RWPE2 (cell line): ENCODE results near the gene LGR4.

Experiments
- ATAC-seq: fragments of 200-7000 bp; cut with Tn5 transposase; 3 replicates; pipeline ENCODE4 v1.9.1; 2021; ENCODE audit warnings: low read depth
- DNase-seq: peaks from one replicate; pipeline ENCODE4 v3.0.0-alpha.2; 2020; ENCODE audit warnings: low spot score
- H3K27ac ChIP-seq: fragments of 450-650 bp; 2 replicates; pipeline ENCODE4 v1.5.1; 2017; ENCODE audit warnings: mild to moderate bottlenecking; ENCODE audit not compliant: poor library complexity, severe bottlenecking
- H3K27me3 ChIP-seq: fragments of 250-450 bp; sonication (Bioruptor Pico); 2 replicates; pipeline ENCODE4 v1.5.1; 2021; ENCODE audit warnings: mild to moderate bottlenecking, moderate library complexity; ENCODE audit not compliant: insufficient read depth, poor library complexity, severe bottlenecking
- H3K36me3 ChIP-seq: fragments of 250-450 bp; sonication (Bioruptor Pico); 2 replicates; pipeline ENCODE4 v1.5.1; 2020; ENCODE audit warnings: low read depth, mild to moderate bottlenecking, moderate library complexity
- H3K4me1 ChIP-seq: fragments of 250-450 bp; sonication (Bioruptor Pico); 2 replicates; pipeline ENCODE4 v1.5.1; 2021; ENCODE audit warnings: mild to moderate bottlenecking, moderate library complexity; ENCODE audit not compliant: insufficient read depth, poor library complexity, severe bottlenecking
- H3K4me3 ChIP-seq: fragments of 250-450 bp; sonication (Bioruptor Pico); 2 replicates; pipeline ENCODE4 v1.5.1; 2021; ENCODE audit warnings: mild to moderate bottlenecking, moderate library complexity; ENCODE audit not compliant: severe bottlenecking
- H3K9me3 ChIP-seq: fragments of 250-450 bp; sonication (Bioruptor Pico); 2 replicates; pipeline ENCODE4 v1.5.1; 2021; ENCODE audit warnings: mild to moderate bottlenecking, moderate library complexity; ENCODE audit not compliant: severe bottlenecking
- TF ChIP-seq, protein P1 (sequence below): fragments of 450-650 bp; IDR thresholded peaks from one replicate; pipeline ENCODE4 v1.5.1; 2017; ENCODE audit warnings: mild to moderate bottlenecking, moderate library complexity; ENCODE audit not compliant: poor library complexity, severe bottlenecking

Gene LGR4

GRCh38 chr11:27466363-27466762 is 6.2 kb downstream of the LGR4 start:
- ATAC-seq, result no peak
- Histone ChIP-seq H3K27ac (peak overlapping the region; percentile 91), H3K4me3 (no peak overlapping the region)

DNA sequence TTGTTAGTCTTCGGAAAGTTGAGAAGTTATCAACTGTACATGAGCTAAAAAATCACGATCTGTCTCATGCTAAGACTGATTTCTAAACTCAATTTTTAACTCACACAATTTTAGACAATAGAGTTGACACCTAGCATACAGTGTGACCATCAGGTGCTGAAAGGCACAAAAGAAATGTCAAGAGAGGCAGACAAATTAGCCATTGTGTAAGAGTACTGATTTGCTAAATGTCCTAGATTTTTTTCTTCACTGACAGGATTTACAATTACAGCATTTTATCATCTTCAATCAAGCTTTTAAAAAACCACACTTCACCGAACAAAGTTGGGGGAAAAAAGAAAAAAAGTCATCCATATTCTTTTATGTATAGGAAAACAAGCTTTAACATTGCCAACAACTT is 7.0 kb downstream of the LGR4 start:
- Histone ChIP-seq H3K4me1 (peaks cover 79% of the 10 kb centered on the region), H3K36me3 (no peaks in the 10 kb centered on the region), H3K9me3 (no peaks in the 10 kb centered on the region), H3K27ac (peak overlapping the region; percentile 91), H3K27me3 (no peaks in the 10 kb centered on the region), H3K4me3 (no peak overlapping the region)
- TF ChIP-seq, protein P1, sequence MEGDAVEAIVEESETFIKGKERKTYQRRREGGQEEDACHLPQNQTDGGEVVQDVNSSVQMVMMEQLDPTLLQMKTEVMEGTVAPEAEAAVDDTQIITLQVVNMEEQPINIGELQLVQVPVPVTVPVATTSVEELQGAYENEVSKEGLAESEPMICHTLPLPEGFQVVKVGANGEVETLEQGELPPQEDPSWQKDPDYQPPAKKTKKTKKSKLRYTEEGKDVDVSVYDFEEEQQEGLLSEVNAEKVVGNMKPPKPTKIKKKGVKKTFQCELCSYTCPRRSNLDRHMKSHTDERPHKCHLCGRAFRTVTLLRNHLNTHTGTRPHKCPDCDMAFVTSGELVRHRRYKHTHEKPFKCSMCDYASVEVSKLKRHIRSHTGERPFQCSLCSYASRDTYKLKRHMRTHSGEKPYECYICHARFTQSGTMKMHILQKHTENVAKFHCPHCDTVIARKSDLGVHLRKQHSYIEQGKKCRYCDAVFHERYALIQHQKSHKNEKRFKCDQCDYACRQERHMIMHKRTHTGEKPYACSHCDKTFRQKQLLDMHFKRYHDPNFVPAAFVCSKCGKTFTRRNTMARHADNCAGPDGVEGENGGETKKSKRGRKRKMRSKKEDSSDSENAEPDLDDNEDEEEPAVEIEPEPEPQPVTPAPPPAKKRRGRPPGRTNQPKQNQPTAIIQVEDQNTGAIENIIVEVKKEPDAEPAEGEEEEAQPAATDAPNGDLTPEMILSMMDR, result no peak
- ATAC-seq (no peak), DNase-seq (no peak)

More at GRCh38 chr11:27466363-27466762, 6.2 kb downstream of the LGR4 start:
- DNase-seq, result no peak
- Histone ChIP-seq H3K4me1 (peaks cover 79% of the 10 kb centered on the region), H3K36me3 (no peaks in the 10 kb centered on the region), H3K27me3 (no peaks in the 10 kb centered on the region), H3K9me3 (no peaks in the 10 kb centered on the region)
- TF ChIP-seq, protein P1, result no peak

DNA sequence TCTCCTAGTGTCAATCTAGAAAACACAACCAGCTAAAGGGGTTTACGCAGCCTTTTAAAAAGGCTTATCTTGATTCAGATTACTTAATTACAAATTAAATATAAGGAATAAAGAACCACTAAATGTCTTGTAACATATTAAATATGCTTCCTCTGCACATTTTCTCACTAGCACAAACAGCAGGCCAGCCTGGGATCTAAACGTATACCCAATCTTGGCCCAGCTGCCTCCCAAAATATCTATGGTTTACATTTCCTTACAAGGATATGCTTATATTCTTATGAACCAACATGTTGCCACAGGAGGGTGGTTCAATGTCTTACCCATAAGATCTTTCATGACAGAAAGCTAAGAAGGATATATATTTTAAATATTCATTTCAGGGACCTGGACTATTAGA is 7.7 kb downstream of the LGR4 start:
- H3K4me1 ChIP-seq, result peaks cover 74% of the 10 kb centered on the region
- no peaks in the 10 kb centered on the region for H3K9me3 ChIP-seq
- DNase-seq (no peak), ATAC-seq (no peak)
- no peaks in the 10 kb centered on the region for H3K36me3 ChIP-seq
- H3K27me3 ChIP-seq, result no peaks in the 10 kb centered on the region
- H3K27ac ChIP-seq, result peak overlapping the region; percentile 91
- no peak overlapping the region for H3K4me3 ChIP-seq
- TF ChIP-seq, protein P1, result no peak

DNA sequence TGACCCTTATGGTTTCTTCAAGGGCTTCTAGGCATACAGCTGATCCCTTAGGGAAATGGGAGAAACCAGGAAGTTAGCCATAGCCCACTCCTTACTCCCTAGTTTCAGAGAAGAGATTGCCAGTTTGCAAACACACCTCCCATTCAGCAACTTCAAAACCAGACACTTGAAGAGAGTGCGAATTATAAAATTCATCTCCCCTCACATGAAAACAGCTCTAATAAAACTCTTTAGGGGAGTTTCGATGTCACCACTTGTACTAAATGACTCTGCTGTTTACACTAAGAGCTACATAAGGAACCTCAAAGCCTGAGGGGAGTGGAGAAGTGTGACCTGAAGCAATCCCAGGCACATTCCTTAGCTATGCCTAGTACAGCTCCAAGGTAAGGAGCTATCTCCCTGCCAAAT is 8.3 kb downstream of the LGR4 start:
- Histone ChIP-seq H3K4me3 (no peak overlapping the region), H3K27ac (peak overlapping the region; percentile 91), H3K27me3 (no peaks in the 10 kb centered on the region), H3K9me3 (no peaks in the 10 kb centered on the region), H3K36me3 (no peaks in the 10 kb centered on the region), H3K4me1 (peaks cover 68% of the 10 kb centered on the region)
- TF ChIP-seq, protein P1, result no peak
- DNase-seq (no peak), ATAC-seq (peak; percentile 73)

DNA sequence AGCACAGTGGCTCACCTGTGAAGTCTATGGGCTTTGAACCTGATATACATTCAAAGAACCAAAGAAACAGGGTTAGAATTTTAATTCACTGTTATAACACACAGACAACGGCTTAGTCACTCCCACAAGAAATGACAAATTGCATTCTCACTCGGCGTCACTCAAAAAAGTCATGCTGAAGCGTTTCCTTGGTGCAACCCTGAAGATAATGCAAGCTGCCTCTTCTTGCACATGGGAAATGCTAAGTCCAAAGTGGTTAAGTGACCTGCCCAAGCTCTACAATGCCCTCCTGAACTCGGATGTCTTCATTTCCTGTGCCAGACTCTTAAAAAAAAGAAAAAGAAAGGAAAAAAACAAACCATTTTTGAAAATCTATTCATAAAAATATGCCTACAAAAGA is 10.0 kb downstream of the LGR4 start:
- H3K36me3 ChIP-seq, result no peaks in the 10 kb centered on the region
- no peak for ATAC-seq
- no peak for DNase-seq
- no peaks in the 10 kb centered on the region for H3K9me3 ChIP-seq
- H3K27me3 ChIP-seq, result no peaks in the 10 kb centered on the region
- H3K4me3 ChIP-seq, result no peak overlapping the region
- H3K27ac ChIP-seq, result peak overlapping the region; percentile 91
- H3K4me1 ChIP-seq, result peaks cover 56% of the 10 kb centered on the region
- TF ChIP-seq, protein P1, result no peak
